Measurements from ENCODE around the gene PKDCC.
A peak's percentile ranks its signal among the peaks of the same experiment; 100 is the strongest.

Gene PKDCC

GRCh38 chr2:42089340-42089925, 41.6 kb downstream of the PKDCC start:
- no peak overlapping the region for H3K4me3 ChIP-seq (ENCODE audit: low read length)
- no peak for TF ChIP-seq ZNF274 (IDR thresholded peaks at IDR 0.05; ENCODE audit: low read depth, low read length)

GRCh38 chr2:42090216-42090615, 42.4 kb downstream of the PKDCC start:
- no peak for TF ChIP-seq ZNF274 (IDR thresholded peaks at IDR 0.05; ENCODE audit: low read depth, low read length)
- no peak overlapping the region for H3K4me3 ChIP-seq (ENCODE audit: low read length)

- H3K4me3 ChIP-seq (ENCODE audit: low read length): no peak overlapping the region
- no peak for TF ChIP-seq ZNF274 (IDR thresholded peaks at IDR 0.05; ENCODE audit: low read depth, low read length)
Observed at GRCh38 chr2:42091671-42092070, 43.9 kb downstream of the PKDCC start.

GRCh38 chr2:42092084-42092996, 44.5 kb downstream of the PKDCC start:
- TF ChIP-seq ZNF274 (IDR thresholded peaks at IDR 0.05; ENCODE audit: low read depth, low read length): no peak
- H3K4me3 ChIP-seq (ENCODE audit: low read length): no peak overlapping the region

GRCh38 chr2:42094114-42094513, 46.3 kb downstream of the PKDCC start:
- TF ChIP-seq ZNF274 (IDR thresholded peaks at IDR 0.05; ENCODE audit: low read depth, low read length): no peak
- no peak overlapping the region for H3K4me3 ChIP-seq (ENCODE audit: low read length)

GRCh38 chr2:42095923-42096408, 48.1 kb downstream of the PKDCC start:
- H3K4me3 ChIP-seq (ENCODE audit: low read length): no peak overlapping the region
- TF ChIP-seq ZNF274 (IDR thresholded peaks at IDR 0.05; ENCODE audit: low read depth, low read length): no peak

- TF ChIP-seq ZNF274 (IDR thresholded peaks at IDR 0.05; ENCODE audit: low read depth, low read length): no peak
- no peak overlapping the region for H3K4me3 ChIP-seq (ENCODE audit: low read length)
Observed at GRCh38 chr2:42096869-42097591, 49.2 kb downstream of the PKDCC start.

- no peak for TF ChIP-seq ZNF274 (IDR thresholded peaks at IDR 0.05; ENCODE audit: low read depth, low read length)
- no peak overlapping the region for H3K4me3 ChIP-seq (ENCODE audit: low read length)
Observed at GRCh38 chr2:42098571-42099437, 51.0 kb downstream of the PKDCC start.

- no peak for TF ChIP-seq ZNF274 (IDR thresholded peaks at IDR 0.05; ENCODE audit: low read depth, low read length)
Observed at GRCh38 chr2:42099438-42100173, 51.8 kb downstream of the PKDCC start.

GRCh38 chr2:42100683-42101205, 52.9 kb downstream of the PKDCC start:
- TF ChIP-seq ZNF274 (IDR thresholded peaks at IDR 0.05; ENCODE audit: low read depth, low read length): no peak
- H3K4me3 ChIP-seq (ENCODE audit: low read length): no peak overlapping the region

More at GRCh38 chr2:42099438-42100173, 51.8 kb downstream of the PKDCC start:
- no peak overlapping the region for H3K4me3 ChIP-seq (ENCODE audit: low read length)

- no peak for TF ChIP-seq ZNF274 (IDR thresholded peaks at IDR 0.05; ENCODE audit: low read depth, low read length)
- peak overlapping the region; percentile 22; the same call in 1 of the 2 replicates for H3K4me3 ChIP-seq (ENCODE audit: low read length)
Observed at GRCh38 chr2:42101206-42102023, 53.6 kb downstream of the PKDCC start.

All from GM08714 (cell line).